OCI-LY3 (cell line): ENCODE measurements around the gene FLNC.

Experiments used
- EZH2phosphoT487 ChIP-seq: fragments of 200-600 bp; shearing (Covaris generic); IDR thresholded peaks from 2 replicates; pipeline ENCODE4 v1.6.1; 2018; ENCODE audit warnings: antibody characterized with exemption, mixed run types, low read depth
- TF ChIP-seq, protein P1 (sequence below): fragments of 200-600, 300-600 bp; sonication (generic); IDR thresholded peaks from 2 replicates; pipeline ENCODE4 v1.5.1; 2014; ENCODE audit warnings: antibody characterized with exemption, low read length, low read depth

DNA sequence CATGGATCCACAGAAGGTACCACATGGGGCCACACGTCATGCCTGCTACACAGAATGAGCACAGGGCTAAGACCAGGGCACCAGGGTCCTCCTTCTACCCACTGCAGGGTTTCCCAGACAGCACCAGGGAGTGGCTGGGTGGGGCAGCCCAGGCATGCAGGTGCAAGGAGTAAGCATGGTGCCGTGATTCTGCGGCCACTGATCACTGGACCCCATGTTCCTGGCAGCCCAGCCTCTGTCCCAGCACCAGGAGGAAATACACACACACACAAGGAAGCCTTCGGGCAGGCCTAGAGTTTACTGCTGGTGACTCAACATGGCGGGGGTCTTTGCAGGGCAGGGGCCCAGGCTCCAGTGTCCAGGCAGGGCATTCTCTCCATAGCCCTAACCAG lies 46.4 kb downstream of the FLNC start:
- TF ChIP-seq, protein P1, sequence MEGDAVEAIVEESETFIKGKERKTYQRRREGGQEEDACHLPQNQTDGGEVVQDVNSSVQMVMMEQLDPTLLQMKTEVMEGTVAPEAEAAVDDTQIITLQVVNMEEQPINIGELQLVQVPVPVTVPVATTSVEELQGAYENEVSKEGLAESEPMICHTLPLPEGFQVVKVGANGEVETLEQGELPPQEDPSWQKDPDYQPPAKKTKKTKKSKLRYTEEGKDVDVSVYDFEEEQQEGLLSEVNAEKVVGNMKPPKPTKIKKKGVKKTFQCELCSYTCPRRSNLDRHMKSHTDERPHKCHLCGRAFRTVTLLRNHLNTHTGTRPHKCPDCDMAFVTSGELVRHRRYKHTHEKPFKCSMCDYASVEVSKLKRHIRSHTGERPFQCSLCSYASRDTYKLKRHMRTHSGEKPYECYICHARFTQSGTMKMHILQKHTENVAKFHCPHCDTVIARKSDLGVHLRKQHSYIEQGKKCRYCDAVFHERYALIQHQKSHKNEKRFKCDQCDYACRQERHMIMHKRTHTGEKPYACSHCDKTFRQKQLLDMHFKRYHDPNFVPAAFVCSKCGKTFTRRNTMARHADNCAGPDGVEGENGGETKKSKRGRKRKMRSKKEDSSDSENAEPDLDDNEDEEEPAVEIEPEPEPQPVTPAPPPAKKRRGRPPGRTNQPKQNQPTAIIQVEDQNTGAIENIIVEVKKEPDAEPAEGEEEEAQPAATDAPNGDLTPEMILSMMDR = no peak
- TF ChIP-seq EZH2phosphoT487 = no peak
